DOHH2 (cell line): ENCODE data around the gene TEX52.

Experiments used
- H3F3A ChIP-seq: fragments of 200-600 bp; sonication (generic), shearing (Covaris generic); 2 replicates; pipeline ENCODE4 v1.6.0; 2016; ENCODE audit warnings: antibody characterized with exemption, mild to moderate bottlenecking; ENCODE audit not compliant: control insufficient read depth, insufficient read depth
- H3K27ac ChIP-seq: fragments of 200-600 bp; sonication (generic); 2 replicates; pipeline ENCODE4 v1.5.1; 2014; ENCODE audit warnings: low read depth, mild to moderate bottlenecking, low read length, moderate library complexity
- H3K27me3 ChIP-seq: fragments of 200-600 bp; sonication (generic); 2 replicates; pipeline ENCODE4 v1.6.1; 2014; ENCODE audit warnings: mild to moderate bottlenecking, low read length, mixed read lengths; ENCODE audit not compliant: control insufficient read depth
- H3K36me3 ChIP-seq: fragments of 200-600 bp; sonication (generic); 2 replicates; pipeline ENCODE4 v1.6.1; 2014; ENCODE audit warnings: mild to moderate bottlenecking, low read length, moderate library complexity, mixed read lengths; ENCODE audit not compliant: control insufficient read depth
- H3K4me1 ChIP-seq: fragments of 200-600 bp; sonication (generic); 2 replicates; pipeline ENCODE4 v1.6.1; 2014; ENCODE audit warnings: mild to moderate bottlenecking, low read length, mixed read lengths; ENCODE audit not compliant: control insufficient read depth
- H3K4me2 ChIP-seq: fragments of 200-600 bp; sonication (generic); 2 replicates; pipeline ENCODE4 v1.6.0; 2014; ENCODE audit warnings: mild to moderate bottlenecking, low read length, moderate library complexity
- H3K4me3 ChIP-seq: fragments of 200-600 bp; sonication (generic); 2 replicates; pipeline ENCODE4 v1.5.1; 2014; ENCODE audit warnings: mild to moderate bottlenecking, low read length, mixed read lengths
- H3K79me2 ChIP-seq: fragments of 200-600 bp; sonication (generic); 2 replicates; pipeline ENCODE4 v1.6.1; 2014; ENCODE audit warnings: mild to moderate bottlenecking, low read length, mixed read lengths; ENCODE audit not compliant: control insufficient read depth
- H3K9me2 ChIP-seq: fragments of 200-600 bp; sonication (generic); replicated peaks from 2 replicates; pipeline ENCODE4 v1.6.1; 2014; ENCODE audit warnings: mild to moderate bottlenecking, low read length, mixed read lengths; ENCODE audit not compliant: control insufficient read depth
- H3K9me3 ChIP-seq: fragments of 200-600 bp; sonication (generic); 2 replicates; pipeline ENCODE4 v1.6.1; 2014; ENCODE audit warnings: antibody characterized with exemption, low read length, mixed read lengths; ENCODE audit not compliant: control insufficient read depth, insufficient read depth
- H4K20me1 ChIP-seq: fragments of 200-600 bp; sonication (generic); 2 replicates; pipeline ENCODE4 v1.6.0; 2014; ENCODE audit warnings: low read depth, mild to moderate bottlenecking, antibody characterized with exemption, low read length, moderate library complexity; ENCODE audit not compliant: control insufficient read depth, insufficient read depth
- EZH2phosphoT487 ChIP-seq: fragments of 200-600 bp; sonication (generic); IDR thresholded peaks from 2 replicates; pipeline ENCODE4 v1.6.1; 2017; ENCODE audit warnings: borderline replicate concordance, mild to moderate bottlenecking, antibody characterized with exemption, low read length, moderate library complexity, mixed read lengths
- TF ChIP-seq, protein P1 (sequence below): fragments of 200-600 bp; sonication (generic); IDR thresholded peaks from one replicate; pipeline ENCODE4 v1.5.1; 2014; ENCODE audit warnings: antibody characterized with exemption, mild to moderate bottlenecking, low read depth, low read length; ENCODE audit not compliant: poor library complexity, severe bottlenecking

TEX52 gene

GRCh38 chr12:2833327-2833726, 23.5 kb downstream of the TEX52 start:
- Histone ChIP-seq H3K27ac (no peak overlapping the region), H3K9me2 (no peaks in the 10 kb centered on the region), H3K4me2 (no peak overlapping the region), H3K4me1 (no peaks in the 10 kb centered on the region), H3K27me3 (no peaks in the 10 kb centered on the region), H3K36me3 (peaks cover 4% of the 10 kb centered on the region), H3K79me2 (no peaks in the 10 kb centered on the region), H4K20me1 (no peaks in the 10 kb centered on the region), H3F3A (no peaks in the 10 kb centered on the region), H3K9me3 (no peaks in the 10 kb centered on the region), H3K4me3 (no peak overlapping the region)
- TF ChIP-seq, protein P1, sequence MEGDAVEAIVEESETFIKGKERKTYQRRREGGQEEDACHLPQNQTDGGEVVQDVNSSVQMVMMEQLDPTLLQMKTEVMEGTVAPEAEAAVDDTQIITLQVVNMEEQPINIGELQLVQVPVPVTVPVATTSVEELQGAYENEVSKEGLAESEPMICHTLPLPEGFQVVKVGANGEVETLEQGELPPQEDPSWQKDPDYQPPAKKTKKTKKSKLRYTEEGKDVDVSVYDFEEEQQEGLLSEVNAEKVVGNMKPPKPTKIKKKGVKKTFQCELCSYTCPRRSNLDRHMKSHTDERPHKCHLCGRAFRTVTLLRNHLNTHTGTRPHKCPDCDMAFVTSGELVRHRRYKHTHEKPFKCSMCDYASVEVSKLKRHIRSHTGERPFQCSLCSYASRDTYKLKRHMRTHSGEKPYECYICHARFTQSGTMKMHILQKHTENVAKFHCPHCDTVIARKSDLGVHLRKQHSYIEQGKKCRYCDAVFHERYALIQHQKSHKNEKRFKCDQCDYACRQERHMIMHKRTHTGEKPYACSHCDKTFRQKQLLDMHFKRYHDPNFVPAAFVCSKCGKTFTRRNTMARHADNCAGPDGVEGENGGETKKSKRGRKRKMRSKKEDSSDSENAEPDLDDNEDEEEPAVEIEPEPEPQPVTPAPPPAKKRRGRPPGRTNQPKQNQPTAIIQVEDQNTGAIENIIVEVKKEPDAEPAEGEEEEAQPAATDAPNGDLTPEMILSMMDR = no peak
- TF ChIP-seq EZH2phosphoT487 = no peak

- Histone ChIP-seq H3K36me3 (peaks cover 11% of the 10 kb centered on the region), H3K9me3 (no peaks in the 10 kb centered on the region), H3K4me2 (no peak overlapping the region), H3K9me2 (no peaks in the 10 kb centered on the region), H3K79me2 (no peaks in the 10 kb centered on the region), H3F3A (no peaks in the 10 kb centered on the region), H3K27ac (no peak overlapping the region), H4K20me1 (no peaks in the 10 kb centered on the region), H3K4me1 (no peaks in the 10 kb centered on the region), H3K27me3 (no peaks in the 10 kb centered on the region), H3K4me3 (no peak overlapping the region)
- TF ChIP-seq EZH2phosphoT487 = no peak
- TF ChIP-seq, protein P1 = no peak
These were observed 24.2 kb downstream of the TEX52 start for GRCh38 chr12:2832550-2833127.

DNA sequence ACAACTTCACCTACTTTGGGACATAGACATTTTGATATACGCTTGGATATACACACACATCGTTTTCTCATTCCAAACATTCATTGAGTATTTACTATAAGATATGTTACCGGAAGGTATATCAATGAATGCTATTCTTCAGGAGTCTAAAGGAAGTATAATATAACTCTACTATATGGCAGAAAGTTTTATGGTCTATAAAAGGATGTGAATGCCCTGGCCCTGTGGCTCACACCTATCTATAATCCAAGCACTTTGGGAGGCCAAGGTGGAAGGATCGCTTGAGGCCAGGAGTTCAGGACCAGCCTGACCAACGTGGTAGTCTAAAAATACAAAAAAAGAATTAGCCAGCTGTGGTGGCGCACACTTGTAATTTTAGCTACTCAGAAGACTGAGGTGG, 27.6 kb downstream of the TEX52 start:
- H3K4me3 ChIP-seq = no peak overlapping the region
- no peaks in the 10 kb centered on the region for H3K27me3 ChIP-seq
- TF ChIP-seq EZH2phosphoT487 = no peak
- TF ChIP-seq, protein P1 = no peak

More for the DNA sequence above, 27.6 kb downstream of the TEX52 start:
- Histone ChIP-seq H3K36me3 (peaks cover 44% of the 10 kb centered on the region), H4K20me1 (no peaks in the 10 kb centered on the region), H3F3A (no peaks in the 10 kb centered on the region), H3K27ac (no peak overlapping the region), H3K9me3 (no peaks in the 10 kb centered on the region), H3K4me1 (no peaks in the 10 kb centered on the region), H3K9me2 (no peaks in the 10 kb centered on the region), H3K79me2 (no peaks in the 10 kb centered on the region), H3K4me2 (no peak overlapping the region)
